ENCODE results near the gene NOM1.
"Not testable (repeated sequence)": the region's sequence is repeated elsewhere in the genome, so short reads cannot be mapped to it uniquely, and the experiment has no call there.

The NOM1 gene

GRCh38 chr7:156918635-156919034 is 30.9 kb upstream of the NOM1 start:
- TF ChIP-seq CTCF (IDR thresholded peaks at IDR 0.05; ENCODE audit: insufficient read depth, low read length, poor library complexity, severe bottlenecking), result no peak
- H3K4me3 ChIP-seq (replicated peaks; ENCODE audit: low read depth, low read length), result no peak overlapping the region
- DNase-seq (ENCODE audit: extremely low read depth, insufficient read length), result peak; percentile 46
- no peaks in the 10 kb centered on the region for H3K36me3 ChIP-seq (ENCODE audit: control insufficient read depth, insufficient read depth, low read length)
- no peaks in the 10 kb centered on the region for H3K27me3 ChIP-seq (replicated peaks; ENCODE audit: control insufficient read depth, insufficient read depth, low read length)

GRCh38 chr7:156919132-156919713 is 30.3 kb upstream of the NOM1 start:
- Histone ChIP-seq H3K36me3 (ENCODE audit: control insufficient read depth, insufficient read depth, low read length) (no peaks in the 10 kb centered on the region), H3K27me3 (replicated peaks; ENCODE audit: control insufficient read depth, insufficient read depth, low read length) (no peaks in the 10 kb centered on the region), H3K4me3 (replicated peaks; ENCODE audit: low read depth, low read length) (no peak overlapping the region)
- no peak for DNase-seq (ENCODE audit: extremely low read depth, insufficient read length)
- no peak for TF ChIP-seq CTCF (IDR thresholded peaks at IDR 0.05; ENCODE audit: insufficient read depth, low read length, poor library complexity, severe bottlenecking)

GRCh38 chr7:156920076-156920475 is 29.4 kb upstream of the NOM1 start:
- no peak for TF ChIP-seq CTCF (IDR thresholded peaks at IDR 0.05; ENCODE audit: insufficient read depth, low read length, poor library complexity, severe bottlenecking)
- no peak for DNase-seq (ENCODE audit: extremely low read depth, insufficient read length)
- Histone ChIP-seq H3K27me3 (replicated peaks; ENCODE audit: control insufficient read depth, insufficient read depth, low read length) (no peaks in the 10 kb centered on the region), H3K36me3 (ENCODE audit: control insufficient read depth, insufficient read depth, low read length) (no peaks in the 10 kb centered on the region), H3K4me3 (replicated peaks; ENCODE audit: low read depth, low read length) (no peak overlapping the region)

DNA sequence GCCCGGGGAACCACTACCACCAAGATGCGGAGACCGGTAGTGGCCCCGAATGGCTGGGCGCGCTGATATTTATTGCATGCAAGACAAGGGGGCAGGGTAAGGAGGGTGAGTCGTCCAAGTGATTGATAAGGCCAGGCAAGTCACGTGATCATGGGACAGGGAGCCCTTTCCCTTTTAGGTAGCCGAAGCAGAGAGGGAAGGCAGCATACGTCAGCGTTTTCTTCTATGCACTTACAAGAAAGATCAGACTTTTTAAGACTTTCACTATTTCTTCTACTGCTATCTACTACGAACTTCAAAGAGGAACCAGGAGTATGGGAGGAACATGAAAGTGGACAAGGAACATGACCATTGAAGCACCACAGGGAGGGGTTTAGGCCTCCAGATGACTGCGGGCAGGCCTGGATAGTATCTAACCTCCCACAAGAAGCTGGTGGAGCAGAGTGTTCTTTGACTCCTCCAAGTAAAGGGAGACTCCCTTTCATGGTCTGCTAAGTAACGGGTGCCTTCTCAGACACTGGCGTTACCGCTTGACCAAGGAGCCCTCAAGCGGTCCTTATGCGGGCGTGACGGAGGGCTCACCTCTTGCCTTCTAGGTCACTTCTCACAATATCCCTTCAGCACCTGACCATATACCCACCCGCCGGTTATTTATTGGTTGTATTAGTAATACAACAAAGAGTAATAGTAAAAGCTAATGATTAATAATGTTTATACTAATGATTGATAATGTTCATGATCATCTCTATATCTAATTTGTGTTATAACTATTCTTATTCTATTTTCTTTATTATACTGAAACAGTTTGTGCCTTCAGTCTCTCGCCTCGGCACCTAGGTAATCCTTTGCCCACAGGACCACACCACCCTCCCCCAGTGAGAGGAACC is 28.8 kb upstream of the NOM1 start:
- not testable (repeated sequence) for H3K36me3 ChIP-seq (ENCODE audit: control insufficient read depth, insufficient read depth, low read length); H3K27me3 ChIP-seq (replicated peaks; ENCODE audit: control insufficient read depth, insufficient read depth, low read length); DNase-seq (ENCODE audit: extremely low read depth, insufficient read length); H3K4me3 ChIP-seq (replicated peaks; ENCODE audit: low read depth, low read length)
- peak; percentile 4 for TF ChIP-seq CTCF (IDR thresholded peaks at IDR 0.05; ENCODE audit: insufficient read depth, low read length, poor library complexity, severe bottlenecking)

GRCh38 chr7:156922304-156922703 is 27.2 kb upstream of the NOM1 start:
- not testable (repeated sequence) for H3K4me3 ChIP-seq (replicated peaks; ENCODE audit: low read depth, low read length); H3K27me3 ChIP-seq (replicated peaks; ENCODE audit: control insufficient read depth, insufficient read depth, low read length); DNase-seq (ENCODE audit: extremely low read depth, insufficient read length); H3K36me3 ChIP-seq (ENCODE audit: control insufficient read depth, insufficient read depth, low read length)

DNA sequence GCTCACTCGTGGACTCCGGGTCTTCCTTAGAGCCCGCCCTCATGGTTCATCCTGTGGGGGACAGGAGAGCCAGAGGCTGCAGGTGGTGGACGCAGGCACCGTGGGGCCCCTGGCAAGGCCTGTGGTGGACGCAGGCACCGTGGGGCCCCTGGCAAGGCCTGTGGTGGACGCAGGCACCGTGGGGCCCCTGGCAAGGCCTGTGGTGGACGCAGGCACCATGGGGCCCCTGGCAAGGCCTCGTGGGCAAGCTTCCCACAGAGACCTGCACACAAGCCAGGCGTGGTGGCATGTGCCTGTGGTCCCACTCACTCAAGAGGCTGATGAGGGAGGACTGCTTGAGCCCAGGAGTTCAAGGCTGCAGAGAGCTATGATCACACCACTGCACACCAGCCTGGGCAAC is 23.7 kb upstream of the NOM1 start:
- not testable (repeated sequence) for H3K4me3 ChIP-seq (replicated peaks; ENCODE audit: low read depth, low read length); H3K27me3 ChIP-seq (replicated peaks; ENCODE audit: control insufficient read depth, insufficient read depth, low read length); H3K36me3 ChIP-seq (ENCODE audit: control insufficient read depth, insufficient read depth, low read length); DNase-seq (ENCODE audit: extremely low read depth, insufficient read length)
